HepG2 (cell line): Measurements from ENCODE around the gene MPI. TPM values are rescaled to one million over a fixed set of nuclear protein-coding genes. Genes with fewer than 3 reads are reported as not detected.

Experiments used
- BORCS8-MEF2B ChIP-seq: sonication (generic); formaldehyde crosslinking; IDR thresholded peaks from 2 replicates; pipeline ENCODE4 v1.8.0; 2022; ENCODE audit warnings: mild to moderate bottlenecking, missing genetic modification reagents
- CTCF ChIP-seq: sonication (generic); formaldehyde crosslinking; IDR thresholded peaks from 2 replicates; pipeline ENCODE4 v1.5.0; 2020; ENCODE audit warnings: mild to moderate bottlenecking, missing genetic modification reagents, moderate library complexity
- FOXC1 ChIP-seq: sonication (generic); formaldehyde crosslinking; IDR thresholded peaks from 2 replicates; pipeline ENCODE4 v1.8.0; 2022; ENCODE audit warnings: mild to moderate bottlenecking, missing genetic modification reagents, borderline replicate concordance
- IKZF4 ChIP-seq: sonication (generic); formaldehyde crosslinking; IDR thresholded peaks from 2 replicates; pipeline ENCODE4 v1.5.1; 2020; ENCODE audit warnings: borderline replicate concordance, mild to moderate bottlenecking, low read depth, missing genetic modification reagents; ENCODE audit errors: not compliant biosample characterization
- ISL2 ChIP-seq: sonication (generic); formaldehyde crosslinking; IDR thresholded peaks from 2 replicates; pipeline ENCODE4 v1.5.0; 2020; ENCODE audit warnings: missing genetic modification reagents
- NFATC3 ChIP-seq: sonication (generic); formaldehyde crosslinking; IDR thresholded peaks from 2 replicates; pipeline ENCODE4 v1.5.1; 2020; ENCODE audit warnings: mild to moderate bottlenecking, missing genetic modification reagents
- PHF21A ChIP-seq: sonication (generic); formaldehyde crosslinking; IDR thresholded peaks from 2 replicates; pipeline ENCODE4 v1.5.0; 2020; ENCODE audit warnings: mild to moderate bottlenecking, missing genetic modification reagents
- RFXAP ChIP-seq: sonication (generic); formaldehyde crosslinking; IDR thresholded peaks from 2 replicates; pipeline ENCODE4 v1.4.0; 2020; ENCODE audit warnings: missing genetic modification reagents, borderline replicate concordance
- RXRA ChIP-seq: sonication (generic); formaldehyde crosslinking; IDR thresholded peaks from 2 replicates; pipeline ENCODE4 v1.5.1; 2020; ENCODE audit warnings: missing genetic modification reagents
- SETDB1 ChIP-seq: sonication (generic); formaldehyde crosslinking; IDR thresholded peaks from 2 replicates; pipeline ENCODE4 v1.5.1; 2020; ENCODE audit warnings: missing genetic modification reagents, mild to moderate bottlenecking, borderline replicate concordance
- SNAPC2 ChIP-seq: sonication (generic); formaldehyde crosslinking; IDR thresholded peaks from 2 replicates; pipeline ENCODE4 v1.8.1; 2022; ENCODE audit warnings: mild to moderate bottlenecking, missing genetic modification reagents
- SRY ChIP-seq: sonication (generic); formaldehyde crosslinking; IDR thresholded peaks from 2 replicates; pipeline ENCODE4 v1.8.0; 2022; ENCODE audit warnings: mild to moderate bottlenecking, missing genetic modification reagents
- SSRP1 ChIP-seq: IDR thresholded peaks from 2 replicates; pipeline ENCODE4 v1.6.1; 2016; ENCODE audit warnings: control low read depth
- TFDP1 ChIP-seq: IDR thresholded peaks from 2 replicates; pipeline ENCODE4 v1.6.1; 2016; ENCODE audit warnings: missing compliant biosample characterization, missing genetic modification reagents, borderline replicate concordance
- ZNF256 ChIP-seq: sonication (generic); formaldehyde crosslinking; conservative IDR thresholded peaks from 2 replicates; pipeline ENCODE4 v1.4.0; 2020; ENCODE audit warnings: missing genetic modification reagents
- ZNF589 ChIP-seq: sonication (generic); formaldehyde crosslinking; conservative IDR thresholded peaks from 2 replicates; pipeline ENCODE4 v1.8.0; 2022; ENCODE audit warnings: mild to moderate bottlenecking, moderate library complexity, missing genetic modification reagents
- ZNF670 ChIP-seq: sonication (generic); formaldehyde crosslinking; IDR thresholded peaks from 2 replicates; pipeline ENCODE4 v1.8.0; 2022; ENCODE audit warnings: mild to moderate bottlenecking, missing genetic modification reagents, borderline replicate concordance
- ZNF761 ChIP-seq: sonication (generic); formaldehyde crosslinking; conservative IDR thresholded peaks from 2 replicates; pipeline ENCODE4 v1.4.0; 2020; ENCODE audit warnings: mild to moderate bottlenecking, missing genetic modification reagents
- ZNF776 ChIP-seq: sonication (generic); formaldehyde crosslinking; IDR thresholded peaks from 2 replicates; pipeline ENCODE4 v1.4.0; 2020; ENCODE audit warnings: mild to moderate bottlenecking, missing genetic modification reagents
- ZNF800 ChIP-seq: sonication (generic); formaldehyde crosslinking; IDR thresholded peaks from 2 replicates; pipeline ENCODE4 v1.4.0; 2020; ENCODE audit warnings: missing genetic modification reagents
- polyA plus RNA-seq, 8 experiments: library from polyadenylated mRNA; depleted of rRNA in 3 of 8; stranded (reverse) in 7 of 8; unstranded in 1 of 8; fragments of >200 nt; fragmentation: Illumina TruSeq in 4 of 8; extraction: Trizol in 4 of 8; gene quantifications; 2 replicates each; pipeline versions ENCODE4 v1.2.1 to v1.2.3, GENCODE V29; 2011 to 2016; ENCODE audit warnings: low read depth in 4 of 8, missing spikeins in 1 of 8, mixed read lengths in 1 of 8; ENCODE audit not compliant: insufficient read depth in 1 of 8
- total RNA-seq, 5 experiments: library from RNA; depleted of rRNA; stranded (reverse); fragments of >200 nt; fragmentation: Illumina TruSeq; extraction: Trizol; gene quantifications; 2 replicates each; pipeline ENCODE4 v1.2.3, GENCODE V29; 2016; ENCODE audit warnings: low read depth in 1 of 5
- TF ChIP-seq, protein P1 (sequence below): sonication (generic); formaldehyde crosslinking; IDR thresholded peaks from 2 replicates; pipeline ENCODE4 v1.8.0; 2022; ENCODE audit warnings: missing genetic modification reagents, mild to moderate bottlenecking, borderline replicate concordance

Gene MPI
- total and polyA plus RNA-seq, 2 of the 13 experiments (the other 11 are each of a cell fraction or from before 2014, with no cell fraction given), result 36.9 to 63.5 TPM

- TF ChIP-seq, protein P1, sequence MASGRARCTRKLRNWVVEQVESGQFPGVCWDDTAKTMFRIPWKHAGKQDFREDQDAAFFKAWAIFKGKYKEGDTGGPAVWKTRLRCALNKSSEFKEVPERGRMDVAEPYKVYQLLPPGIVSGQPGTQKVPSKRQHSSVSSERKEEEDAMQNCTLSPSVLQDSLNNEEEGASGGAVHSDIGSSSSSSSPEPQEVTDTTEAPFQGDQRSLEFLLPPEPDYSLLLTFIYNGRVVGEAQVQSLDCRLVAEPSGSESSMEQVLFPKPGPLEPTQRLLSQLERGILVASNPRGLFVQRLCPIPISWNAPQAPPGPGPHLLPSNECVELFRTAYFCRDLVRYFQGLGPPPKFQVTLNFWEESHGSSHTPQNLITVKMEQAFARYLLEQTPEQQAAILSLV (CRISPR knock-in tag), result peak; percentile 62; the same call in 1 of the 2 replicates
- TF ChIP-seq SETDB1 (no peak), FOXC1 (peak; percentile 69; the same call in 1 of the 2 replicates), ISL2 (0 out of 2 replicates have a peak, but pooled peaks have one; percentile 32), ZNF776 (CRISPR knock-in tag) (no peak; the same call in 1 of the 2 replicates), SSRP1 (CRISPR knock-in tag) (no peak), BORCS8-MEF2B (peak; percentile 51; the same call in 1 of the 2 replicates), SRY (peak; percentile 82), SNAPC2 (CRISPR knock-in tag) (0 out of 2 replicates have a peak, but pooled peaks have one; percentile 37), ZNF256 (no peak), RXRA (CRISPR knock-in tag) (peak; percentile 54), IKZF4 (CRISPR knock-in tag) (peak; percentile 68), ZNF800 (CRISPR knock-in tag) (peak; percentile 78; the same call in 1 of the 2 replicates), PHF21A (CRISPR knock-in tag) (0 out of 2 replicates have a peak, but pooled peaks have one; percentile 24), ZNF761 (CRISPR knock-in tag) (peak; percentile 78; the same call in 1 of the 2 replicates), ZNF670 (CRISPR knock-in tag) (0 out of 2 replicates have a peak, but pooled peaks have one; percentile 41), RFXAP (0 out of 2 replicates have a peak, but pooled peaks have one; percentile 17), CTCF (CRISPR knock-in tag) (peak; percentile 74), ZNF589 (CRISPR knock-in tag) (no peak), TFDP1 (peak; percentile 67; the same call in 1 of the 2 replicates), NFATC3 (CRISPR knock-in tag) (no peak)
These were observed 47.0 kb upstream of the MPI start, which contains the start of gene ULK3 (continued) for GRCh38 chr15:74842581-74843444.
